ENCODE measurements around the gene FAM20B.

GRCh38 chr1:179119513-179119912 lies 93.8 kb downstream of the FAM20B start:
- TF ChIP-seq CTCF (IDR thresholded peaks at IDR 0.05) (no peak), EZH2 (IDR thresholded peaks at IDR 0.05; ENCODE audit: borderline replicate concordance, insufficient read depth, low read depth, low read length, poor library complexity, severe bottlenecking) (no peak)

All from B cell (primary cell).